Measurements from ENCODE around the gene PSMB7. TPM values are rescaled to one million over a fixed set of nuclear protein-coding genes. Genes with fewer than 3 reads are reported as not detected.

The PSMB7 gene
- total RNA-seq, 1 donor = 143 TPM

GRCh38 chr9:124349675-124350493 lies 65.4 kb downstream of the PSMB7 start:
- H3K4me3 ChIP-seq (ENCODE audit: low read depth, low read length) = no peak overlapping the region
- TF ChIP-seq CTCF (IDR thresholded peaks at IDR 0.05; ENCODE audit: insufficient read depth, low read depth, low read length) = no peak
- no peak for DNase-seq (ENCODE audit: low read depth)

GRCh38 chr9:124349267-124349666 lies 66.0 kb downstream of the PSMB7 start:
- no peak for TF ChIP-seq CTCF (IDR thresholded peaks at IDR 0.05; ENCODE audit: insufficient read depth, low read depth, low read length)
- H3K4me3 ChIP-seq (ENCODE audit: low read depth, low read length) = no peak overlapping the region

GRCh38 chr9:124348831-124349230 lies 66.4 kb downstream of the PSMB7 start:
- DNase-seq (ENCODE audit: low read depth) = no peak
- H3K4me3 ChIP-seq (ENCODE audit: low read depth, low read length) = no peak overlapping the region
- no peak for TF ChIP-seq CTCF (IDR thresholded peaks at IDR 0.05; ENCODE audit: insufficient read depth, low read depth, low read length)

More at GRCh38 chr9:124349267-124349666, 66.0 kb downstream of the PSMB7 start:
- DNase-seq (ENCODE audit: low read depth) = no peak

GRCh38 chr9:124348363-124348762 lies 66.9 kb downstream of the PSMB7 start:
- H3K4me3 ChIP-seq (ENCODE audit: low read depth, low read length) = no peak overlapping the region
- TF ChIP-seq CTCF (IDR thresholded peaks at IDR 0.05; ENCODE audit: insufficient read depth, low read depth, low read length) = no peak
- DNase-seq (ENCODE audit: low read depth) = no peak

GRCh38 chr9:124347968-124348358 lies 67.3 kb downstream of the PSMB7 start:
- TF ChIP-seq CTCF (IDR thresholded peaks at IDR 0.05; ENCODE audit: insufficient read depth, low read depth, low read length) = no peak
- H3K4me3 ChIP-seq (ENCODE audit: low read depth, low read length) = no peak overlapping the region
- DNase-seq (ENCODE audit: low read depth) = no peak

- no peak for DNase-seq (ENCODE audit: low read depth)
- no peak for TF ChIP-seq CTCF (IDR thresholded peaks at IDR 0.05; ENCODE audit: insufficient read depth, low read depth, low read length)
- H3K4me3 ChIP-seq (ENCODE audit: low read depth, low read length) = no peak overlapping the region
These were observed 67.9 kb downstream of the PSMB7 start for GRCh38 chr9:124347206-124347967.

Measured in fibroblast of villous mesenchyme (primary cell).